ENCODE measurements around the gene RAD51B.

GRCh38 chr14:67952786-67953185 is 133.2 kb downstream of the RAD51B start:
- TF ChIP-seq POLR2A (IDR thresholded peaks at IDR 0.05): no peak
- TF ChIP-seq, protein P1, sequence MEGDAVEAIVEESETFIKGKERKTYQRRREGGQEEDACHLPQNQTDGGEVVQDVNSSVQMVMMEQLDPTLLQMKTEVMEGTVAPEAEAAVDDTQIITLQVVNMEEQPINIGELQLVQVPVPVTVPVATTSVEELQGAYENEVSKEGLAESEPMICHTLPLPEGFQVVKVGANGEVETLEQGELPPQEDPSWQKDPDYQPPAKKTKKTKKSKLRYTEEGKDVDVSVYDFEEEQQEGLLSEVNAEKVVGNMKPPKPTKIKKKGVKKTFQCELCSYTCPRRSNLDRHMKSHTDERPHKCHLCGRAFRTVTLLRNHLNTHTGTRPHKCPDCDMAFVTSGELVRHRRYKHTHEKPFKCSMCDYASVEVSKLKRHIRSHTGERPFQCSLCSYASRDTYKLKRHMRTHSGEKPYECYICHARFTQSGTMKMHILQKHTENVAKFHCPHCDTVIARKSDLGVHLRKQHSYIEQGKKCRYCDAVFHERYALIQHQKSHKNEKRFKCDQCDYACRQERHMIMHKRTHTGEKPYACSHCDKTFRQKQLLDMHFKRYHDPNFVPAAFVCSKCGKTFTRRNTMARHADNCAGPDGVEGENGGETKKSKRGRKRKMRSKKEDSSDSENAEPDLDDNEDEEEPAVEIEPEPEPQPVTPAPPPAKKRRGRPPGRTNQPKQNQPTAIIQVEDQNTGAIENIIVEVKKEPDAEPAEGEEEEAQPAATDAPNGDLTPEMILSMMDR (IDR thresholded peaks at IDR 0.05): no peak
